SU-DHL-6 (cell line): ENCODE data around the gene DMD.

Experiments
- CTCF ChIP-seq: fragments of 200-600 bp; sonication (generic); IDR thresholded peaks from one replicate; pipeline ENCODE4 v1.5.1; 2017; ENCODE audit warnings: antibody characterized with exemption, mild to moderate bottlenecking, low read length, moderate library complexity; ENCODE audit not compliant: insufficient read depth, poor library complexity, severe bottlenecking
- EZH2phosphoT487 ChIP-seq: fragments of 200-600 bp; sonication (generic), shearing (Covaris generic); conservative IDR thresholded peaks from 2 replicates; pipeline ENCODE4 v1.6.1; 2018; ENCODE audit warnings: mild to moderate bottlenecking, antibody characterized with exemption, low read length, moderate library complexity, mixed read lengths

GRCh38 chrX:32839781-32840180 is 371.6 kb downstream of the DMD start:
- no peak for TF ChIP-seq CTCF
- no peak for TF ChIP-seq EZH2phosphoT487
